Fibroblast of lung (primary cell): ENCODE data around the gene CHMP6. TPM values are rescaled to one million over a fixed set of nuclear protein-coding genes. Genes with fewer than 3 reads are reported as not detected.

Experiments used
- DNase-seq, 2 donors: peaks; one replicate each; pipeline versions ENCODE4 v3.0.0 to v3.0.0-alpha.2; 2010; ENCODE audit warnings: low read depth in 2 of 2
- H2AFZ ChIP-seq: 2 replicates; pipeline ENCODE4 v1.5.1; 2012; ENCODE audit warnings: low read length, control low read depth, inconsistent platforms
- H3K27ac ChIP-seq: 2 replicates; pipeline ENCODE4 v1.5.1; 2011; ENCODE audit warnings: low read length, control low read depth; ENCODE audit not compliant: insufficient read depth
- H3K27me3 ChIP-seq: 2 replicates; pipeline ENCODE4 v1.5.1; 2011; ENCODE audit warnings: mild to moderate bottlenecking, low read length; ENCODE audit not compliant: control insufficient read depth, insufficient read depth
- H3K36me3 ChIP-seq: 2 replicates; pipeline ENCODE4 v1.5.1; 2011; ENCODE audit warnings: low read length; ENCODE audit not compliant: control insufficient read depth, insufficient read depth
- H3K4me1 ChIP-seq: 2 replicates; pipeline ENCODE4 v1.5.1; 2011; ENCODE audit warnings: low read length; ENCODE audit not compliant: control insufficient read depth, insufficient read depth; ENCODE audit errors: extremely low read depth
- H3K4me2 ChIP-seq: 2 replicates; pipeline ENCODE4 v1.5.1; 2011; ENCODE audit warnings: low read length, control low read depth; ENCODE audit not compliant: insufficient read depth; ENCODE audit errors: extremely low read depth
- H3K4me3 ChIP-seq, 4 experiments: fragments of 200-600 bp in 1 of 4; sonication (generic) in 1 of 4; replicated peaks in 1 of 4; 2 replicates each; pipeline ENCODE4 v1.5.1; 2011 to 2016; ENCODE audit warnings: low read length in 4 of 4, low read depth in 3 of 4, mild to moderate bottlenecking in 3 of 4, control low read depth in 2 of 4, inconsistent platforms in 1 of 4, mixed read lengths in 1 of 4; ENCODE audit not compliant: insufficient read depth in 1 of 4; ENCODE audit errors: control extremely low read depth in 1 of 4
- H3K79me2 ChIP-seq: 2 replicates; pipeline ENCODE4 v1.5.1; 2012; ENCODE audit warnings: mild to moderate bottlenecking, low read length, inconsistent platforms; ENCODE audit not compliant: control insufficient read depth, insufficient read depth
- H3K9ac ChIP-seq: 2 replicates; pipeline ENCODE4 v1.5.1; 2011; ENCODE audit warnings: mild to moderate bottlenecking, low read length, control low read depth; ENCODE audit not compliant: insufficient read depth
- H3K9me3 ChIP-seq: 2 replicates; pipeline ENCODE4 v1.5.1; 2012; ENCODE audit warnings: low read depth, low read length; ENCODE audit not compliant: control insufficient read depth, insufficient read depth
- H4K20me1 ChIP-seq: 2 replicates; pipeline ENCODE4 v1.5.1; 2011; ENCODE audit warnings: low read length; ENCODE audit not compliant: control insufficient read depth, insufficient read depth; ENCODE audit errors: extremely low read depth
- EZH2 ChIP-seq: IDR thresholded peaks from 2 replicates; pipeline ENCODE4 v1.5.1; 2012; ENCODE audit warnings: low read length, control low read depth, mild to moderate bottlenecking; ENCODE audit errors: missing control alignments
- polyA plus RNA-seq, 2 donors: library from polyadenylated mRNA; depleted of rRNA in 1 of 2; stranded (reverse) in 1 of 2; unstranded in 1 of 2; fragments of >200 nt; gene quantifications; 2 replicates each; pipeline ENCODE4 v1.2.1, GENCODE V29; 2011 to 2012; ENCODE audit warnings: missing spikeins in 1 of 2
- total RNA-seq: library from RNA; depleted of rRNA; stranded (reverse); fragments of >200 nt; gene quantifications from 2 replicates; pipeline ENCODE4 v1.2.1, GENCODE V29; 2014
- TF ChIP-seq, protein P1 (sequence below), 2 donors: IDR thresholded peaks in 1 of 2; conservative IDR thresholded peaks in 1 of 2; 1 replicate in 1 of 2; 2 replicates in 1 of 2; pipeline ENCODE4 v1.5.1; 2011 to 2012; ENCODE audit warnings: low read length in 2 of 2, control low read depth in 1 of 2, inconsistent platforms in 1 of 2, low read depth in 1 of 2, mild to moderate bottlenecking in 1 of 2

Gene CHMP6
- total and polyA plus RNA-seq, 2 donors (not counting 1 experiment from before 2014, with no cell fraction given), result 11.2 to 30.1 TPM

GRCh38 chr17:80970044-80970761, 21.4 kb upstream of the CHMP6 start:
- no peaks in the 10 kb centered on the region for H4K20me1 ChIP-seq
- H3K4me1 ChIP-seq, result peaks cover 13% of the 10 kb centered on the region
- H3K4me2 ChIP-seq, result no peak overlapping the region
- no peaks in the 10 kb centered on the region for H3K79me2 ChIP-seq
- no peaks in the 10 kb centered on the region for H3K36me3 ChIP-seq
- TF ChIP-seq, protein P1, sequence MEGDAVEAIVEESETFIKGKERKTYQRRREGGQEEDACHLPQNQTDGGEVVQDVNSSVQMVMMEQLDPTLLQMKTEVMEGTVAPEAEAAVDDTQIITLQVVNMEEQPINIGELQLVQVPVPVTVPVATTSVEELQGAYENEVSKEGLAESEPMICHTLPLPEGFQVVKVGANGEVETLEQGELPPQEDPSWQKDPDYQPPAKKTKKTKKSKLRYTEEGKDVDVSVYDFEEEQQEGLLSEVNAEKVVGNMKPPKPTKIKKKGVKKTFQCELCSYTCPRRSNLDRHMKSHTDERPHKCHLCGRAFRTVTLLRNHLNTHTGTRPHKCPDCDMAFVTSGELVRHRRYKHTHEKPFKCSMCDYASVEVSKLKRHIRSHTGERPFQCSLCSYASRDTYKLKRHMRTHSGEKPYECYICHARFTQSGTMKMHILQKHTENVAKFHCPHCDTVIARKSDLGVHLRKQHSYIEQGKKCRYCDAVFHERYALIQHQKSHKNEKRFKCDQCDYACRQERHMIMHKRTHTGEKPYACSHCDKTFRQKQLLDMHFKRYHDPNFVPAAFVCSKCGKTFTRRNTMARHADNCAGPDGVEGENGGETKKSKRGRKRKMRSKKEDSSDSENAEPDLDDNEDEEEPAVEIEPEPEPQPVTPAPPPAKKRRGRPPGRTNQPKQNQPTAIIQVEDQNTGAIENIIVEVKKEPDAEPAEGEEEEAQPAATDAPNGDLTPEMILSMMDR (conservative IDR thresholded peaks at IDR 0.05 in 1 of 2, IDR thresholded peaks at IDR 0.05 in 1 of 2; ENCODE audit: low read depth in 1 of 2, low read length in 2 of 2), result peak; percentile 30 to 45
- no peak for TF ChIP-seq EZH2
- DNase-seq, result peak in 1 of 2 donors; percentile 27
- H3K4me3 ChIP-seq, result no peak overlapping the region
- no peak overlapping the region for H3K27ac ChIP-seq
- no peaks in the 10 kb centered on the region for H3K27me3 ChIP-seq
- H3K9ac ChIP-seq, result no peak overlapping the region
- no peaks in the 10 kb centered on the region for H3K9me3 ChIP-seq
- no peak overlapping the region for H2AFZ ChIP-seq

GRCh38 chr17:80970762-80971703, 20.6 kb upstream of the CHMP6 start:
- no peak overlapping the region for H3K9ac ChIP-seq
- H3K9me3 ChIP-seq, result no peaks in the 10 kb centered on the region
- no peak overlapping the region for H2AFZ ChIP-seq
- no peaks in the 10 kb centered on the region for H3K79me2 ChIP-seq
- peaks cover 13% of the 10 kb centered on the region for H3K4me1 ChIP-seq
- H3K36me3 ChIP-seq, result no peaks in the 10 kb centered on the region
- H3K4me3 ChIP-seq, result no peak overlapping the region
- TF ChIP-seq, protein P1 (conservative IDR thresholded peaks at IDR 0.05 in 1 of 2, IDR thresholded peaks at IDR 0.05 in 1 of 2; ENCODE audit: low read depth in 1 of 2, low read length in 2 of 2), result no peak
- no peaks in the 10 kb centered on the region for H3K27me3 ChIP-seq
- DNase-seq, result peak in 1 of 2 donors; percentile 11
- no peak overlapping the region for H3K4me2 ChIP-seq
- H3K27ac ChIP-seq, result no peak overlapping the region
- no peaks in the 10 kb centered on the region for H4K20me1 ChIP-seq

GRCh38 chr17:80971704-80972304, 19.8 kb upstream of the CHMP6 start:
- Histone ChIP-seq H3K4me1 (peaks cover 13% of the 10 kb centered on the region), H3K79me2 (no peaks in the 10 kb centered on the region), H2AFZ (no peak overlapping the region), H3K9me3 (no peaks in the 10 kb centered on the region), H4K20me1 (no peaks in the 10 kb centered on the region), H3K27ac (no peak overlapping the region), H3K27me3 (no peaks in the 10 kb centered on the region), H3K9ac (no peak overlapping the region), H3K4me2 (no peak overlapping the region), H3K36me3 (no peaks in the 10 kb centered on the region), H3K4me3 (no peak overlapping the region)
- no peak for DNase-seq
- no peak for TF ChIP-seq EZH2
- TF ChIP-seq, protein P1 (conservative IDR thresholded peaks at IDR 0.05 in 1 of 2, IDR thresholded peaks at IDR 0.05 in 1 of 2; ENCODE audit: low read depth in 1 of 2, low read length in 2 of 2), result no peak
